GOT3 (cell line): ENCODE measurements around the gene OTC.

Experiments
- DNase-seq: peaks from one replicate; lab custom pipeline; 2025; ENCODE audit warnings: mixed read lengths; lab: John Stamatoyannopoulos, UW

OTC gene

GRCh38 chrX:38468563-38469157, 116.3 kb downstream of the OTC start:
- DNase-seq: no peak
